Activated CD8-positive, alpha-beta T cell treated with anti-CD3 and anti-CD28 coated beads for 36 hours (primary cell): ENCODE measurements around the gene TBRG1. TPM values are rescaled to one million over a fixed set of nuclear protein-coding genes. Genes with fewer than 3 reads are reported as not detected.

ENCODE experiments used
- ATAC-seq: fragments of 200-7000 bp; cut with Tn5 transposase; one replicate; pipeline ENCODE4 v1.10.0; 2021; ENCODE audit warnings: mild to moderate bottlenecking, moderate library complexity
- CTCF ChIA-PET: fragments of 350-600 bp; sonication (Branson Sonifier 250); formaldehyde crosslinking; loops from one replicate; lab custom pipeline; 2021; ENCODE audit warnings: antibody characterized with exemption; lab: Charles Lee
- POLR2A ChIA-PET: fragments of 350-600 bp; sonication (Branson Sonifier 250); formaldehyde crosslinking; loops from one replicate; lab custom pipeline; 2021; ENCODE audit warnings: antibody characterized with exemption; lab: Charles Lee
- DNase-seq: peaks from one replicate; pipeline ENCODE4 v3.0.0-alpha.2; 2020
- H3K27ac Mint-ChIP-seq: one replicate; pipeline ENCODE4 v1.8.0; 2021; ENCODE audit warnings: mild to moderate bottlenecking, mixed read lengths
- H3K27me3 Mint-ChIP-seq: one replicate; pipeline ENCODE4 v1.8.0; 2021; ENCODE audit warnings: mixed read lengths
- H3K36me3 Mint-ChIP-seq: one replicate; pipeline ENCODE4 v1.8.0; 2021; ENCODE audit warnings: low read depth, mixed read lengths
- H3K4me1 Mint-ChIP-seq: one replicate; pipeline ENCODE4 v1.8.0; 2021; ENCODE audit warnings: low read depth, mixed read lengths
- H3K4me3 Mint-ChIP-seq: one replicate; pipeline ENCODE4 v1.8.0; 2021; ENCODE audit warnings: mild to moderate bottlenecking, moderate library complexity, mixed read lengths
- H3K9me3 Mint-ChIP-seq: one replicate; pipeline ENCODE4 v1.8.0; 2021; ENCODE audit warnings: mixed read lengths
- CTCF ChIP-seq: fragments of 200-600 bp; IDR thresholded peaks from one replicate; pipeline ENCODE4 v1.8.0; 2022; ENCODE audit warnings: antibody characterized with exemption, mild to moderate bottlenecking
- intact Hi-C: fragments of 100-400 bp; cut with micrococcal nuclease; formaldehyde crosslinking; loops from one replicate; pipeline ENCODE4 v1.10.0; 2022
- total RNA-seq, 2 experiments: library from RNA; stranded (reverse); gene quantifications; one replicate each; pipeline ENCODE4 v1.2.3, GENCODE V29; 2021

The TBRG1 gene
- total RNA-seq, 2 experiments from 2014 or later, result 31.9 to 32.1 TPM

GRCh38 chr11:124627546-124627945 is 4.9 kb downstream of the TBRG1 start:
- ChIA-PET CTCF (interaction anchor here (1.2 to 1.3 kb wide), 2 partner anchors 43 to 211 kb away, joined by 3 read pairs; no protein-coding TSS in a partner anchor), POLR2A (no interaction called here)
- no peak for ATAC-seq
- Mint-ChIP-seq H3K4me1 (peaks cover 31% of the 10 kb centered on the region), H3K9me3 (no peaks in the 10 kb centered on the region), H3K36me3 (peaks cover 33% of the 10 kb centered on the region), H3K4me3 (no peak overlapping the region), H3K27me3 (no peaks in the 10 kb centered on the region), H3K27ac (peak overlapping the region; percentile 31)
- intact Hi-C loops, result no loop called here
- DNase-seq, result no peak
- TF ChIP-seq CTCF, result no peak

- H3K36me3 Mint-ChIP-seq, result peaks cover 34% of the 10 kb centered on the region
- ATAC-seq (no peak), DNase-seq (no peak)
- ChIA-PET CTCF (interaction anchor here (1.0 to 2.5 kb wide), 4 partner anchors 10 to 207 kb away, joined by 3 to 11 read pairs (median 8); no protein-coding TSS in a partner anchor), POLR2A (no interaction called here)
- no peak overlapping the region for H3K4me3 Mint-ChIP-seq
- no peak overlapping the region for H3K27ac Mint-ChIP-seq
- H3K27me3 Mint-ChIP-seq, result no peaks in the 10 kb centered on the region
- intact Hi-C loops, result no loop called here
- TF ChIP-seq CTCF, result no peak
- peaks cover 19% of the 10 kb centered on the region for H3K4me1 Mint-ChIP-seq
- H3K9me3 Mint-ChIP-seq, result no peaks in the 10 kb centered on the region
Observed at GRCh38 chr11:124629961-124630360, 7.3 kb downstream of the TBRG1 start.

GRCh38 chr11:124633355-124633754 is 10.7 kb downstream of the TBRG1 start:
- Mint-ChIP-seq H3K27me3 (no peaks in the 10 kb centered on the region), H3K4me1 (peaks cover 2% of the 10 kb centered on the region), H3K9me3 (no peaks in the 10 kb centered on the region), H3K4me3 (no peak overlapping the region), H3K36me3 (peaks cover 20% of the 10 kb centered on the region), H3K27ac (no peak overlapping the region)
- TF ChIP-seq CTCF, result no peak
- ChIA-PET POLR2A (no interaction called here), CTCF (interaction anchor here (0.9 to 1.9 kb wide), 4 partner anchors 10 to 130 kb away, joined by 3 to 7 read pairs (median 4); partner anchors contain the start of gene TBRG1)
- ATAC-seq (no peak), DNase-seq (no peak)
- intact Hi-C loops, result no loop called here

- ATAC-seq, result no peak
- Mint-ChIP-seq H3K9me3 (no peaks in the 10 kb centered on the region), H3K36me3 (peaks cover 13% of the 10 kb centered on the region), H3K27me3 (no peaks in the 10 kb centered on the region), H3K27ac (no peak overlapping the region), H3K4me3 (no peak overlapping the region), H3K4me1 (no peaks in the 10 kb centered on the region)
- TF ChIP-seq CTCF, result no peak
- no peak for DNase-seq
- CTCF ChIA-PET, result interaction anchor here (1.0 to 1.6 kb wide), 2 partner anchors 13 to 202 kb away, joined by 3 to 4 read pairs; partner anchors contain the start of gene TBRG1
- intact Hi-C loops, result no loop called here
- POLR2A ChIA-PET, result no interaction called here
Observed at GRCh38 chr11:124635932-124636331, 13.3 kb downstream of the TBRG1 start.

- POLR2A ChIA-PET, result interaction anchor here (1.0 kb wide), 2 partner anchors 16 to 30 kb away, joined by 3 to 4 read pairs; partner anchors contain the start of gene TBRG1
- H3K4me3 Mint-ChIP-seq, result no peak overlapping the region
- no peak for TF ChIP-seq CTCF
- CTCF ChIA-PET, result interaction anchor here (0.9 to 2.0 kb wide), 2 partner anchors 125 to 198 kb away, joined by 4 to 8 read pairs; no protein-coding TSS in a partner anchor
- ATAC-seq (no peak), DNase-seq (no peak)
- H3K9me3 Mint-ChIP-seq, result no peaks in the 10 kb centered on the region
- H3K27me3 Mint-ChIP-seq, result no peaks in the 10 kb centered on the region
- H3K27ac Mint-ChIP-seq, result no peak overlapping the region
- peaks cover 7% of the 10 kb centered on the region for H3K36me3 Mint-ChIP-seq
- intact Hi-C loops, result no loop called here
- H3K4me1 Mint-ChIP-seq, result no peaks in the 10 kb centered on the region
Observed at GRCh38 chr11:124638500-124638899, 15.8 kb downstream of the TBRG1 start.
